Activated naive CD8-positive, alpha-beta T cell treated with anti-CD3 and anti-CD28 coated beads, Interleukin-2, amount 10 ng/mL, durations not matched to agents 7 days and 5 days (primary cell): ENCODE results near the gene PLAC8. TPM values are rescaled to one million over a fixed set of nuclear protein-coding genes. Genes with fewer than 3 reads are reported as not detected.
"Not testable (repeated sequence)": the region's sequence is repeated elsewhere in the genome, so short reads cannot be mapped to it uniquely, and the experiment has no call there.

Source experiments
- ATAC-seq: fragments of 150-1000 bp; cut with Tn5 transposase; one replicate; pipeline ENCODE4 v1.10.0; 2021; ENCODE audit warnings: low read depth, moderate library complexity
- POLR2A ChIA-PET: fragments of 350-600 bp; sonication (Branson Sonifier 250); formaldehyde crosslinking; loops from one replicate; lab custom pipeline; 2021; ENCODE audit warnings: antibody characterized with exemption; lab: Charles Lee
- DNase-seq: peaks from one replicate; pipeline ENCODE4 v3.0.0; 2021
- H3K27ac Mint-ChIP-seq: one replicate; pipeline ENCODE4 v1.8.0; 2022; ENCODE audit warnings: mild to moderate bottlenecking, mixed read lengths
- H3K27me3 Mint-ChIP-seq: one replicate; pipeline ENCODE4 v1.8.0; 2022; ENCODE audit warnings: mild to moderate bottlenecking, moderate library complexity, mixed read lengths
- H3K36me3 Mint-ChIP-seq: one replicate; pipeline ENCODE4 v1.8.0; 2021; ENCODE audit warnings: mild to moderate bottlenecking, mixed read lengths
- H3K4me1 Mint-ChIP-seq: one replicate; pipeline ENCODE4 v1.8.0; 2021; ENCODE audit warnings: mixed read lengths
- H3K4me3 Mint-ChIP-seq: one replicate; pipeline ENCODE4 v1.8.0; 2022; ENCODE audit warnings: mild to moderate bottlenecking, moderate library complexity, mixed read lengths
- H3K9me3 Mint-ChIP-seq: one replicate; pipeline ENCODE4 v1.8.0; 2021; ENCODE audit warnings: mixed read lengths
- total RNA-seq, 2 experiments: library from RNA; stranded (reverse); gene quantifications; one replicate each; pipeline ENCODE4 v1.2.3, GENCODE V29; 2021

Gene PLAC8
- total RNA-seq, 2 experiments from 2014 or later: 305 to 314 TPM

GRCh38 chr4:83110970-83111750, 3.4 kb downstream of the PLAC8 start:
- no peak for DNase-seq
- ATAC-seq: no peak
- H3K27ac Mint-ChIP-seq: peak overlapping the region; percentile 97
- no peaks in the 10 kb centered on the region for H3K9me3 Mint-ChIP-seq
- H3K36me3 Mint-ChIP-seq: peaks cover 54% of the 10 kb centered on the region
- H3K4me1 Mint-ChIP-seq: peaks cover 36% of the 10 kb centered on the region
- POLR2A ChIA-PET: interaction anchor here (0.8 to 8.7 kb wide), 18 partner anchors 8 to 174 kb away, joined by 3 to 252 read pairs (median 6); partner anchors contain the start of genes COPS4, COQ2 and LIN54
- no peaks in the 10 kb centered on the region for H3K27me3 Mint-ChIP-seq
- peak overlapping the region; percentile 97 for H3K4me3 Mint-ChIP-seq

GRCh38 chr4:83110223-83110945, 4.1 kb downstream of the PLAC8 start:
- POLR2A ChIA-PET: interaction anchor here (0.6 to 8.7 kb wide), 17 partner anchors 7 to 150 kb away, joined by 3 to 252 read pairs (median 5); partner anchors contain the start of genes COPS4 and LIN54
- DNase-seq: peak; percentile 92
- Mint-ChIP-seq H3K4me3 (peak overlapping the region; percentile 97), H3K27me3 (no peaks in the 10 kb centered on the region), H3K4me1 (peaks cover 36% of the 10 kb centered on the region), H3K27ac (peak overlapping the region; percentile 97), H3K36me3 (peaks cover 59% of the 10 kb centered on the region), H3K9me3 (no peaks in the 10 kb centered on the region)
- ATAC-seq: peak; percentile 77

- peaks cover 36% of the 10 kb centered on the region for H3K4me1 Mint-ChIP-seq
Measured at GRCh38 chr4:83109480-83110222, 4.9 kb downstream of the PLAC8 start.

GRCh38 chr4:83108101-83108861, 6.2 kb downstream of the PLAC8 start:
- POLR2A ChIA-PET: interaction anchor here (0.6 to 8.7 kb wide), 9 partner anchors 12 to 260 kb away, joined by 3 to 252 read pairs (median 5); no protein-coding TSS in a partner anchor
- H3K4me1 Mint-ChIP-seq: peaks cover 37% of the 10 kb centered on the region
- no peaks in the 10 kb centered on the region for H3K9me3 Mint-ChIP-seq
- ATAC-seq (no peak), DNase-seq (peak; percentile 50)
- H3K4me3 Mint-ChIP-seq: peak overlapping the region; percentile 96
- no peaks in the 10 kb centered on the region for H3K27me3 Mint-ChIP-seq
- peaks cover 70% of the 10 kb centered on the region for H3K36me3 Mint-ChIP-seq
- H3K27ac Mint-ChIP-seq: peak overlapping the region; percentile 96

More at GRCh38 chr4:83109480-83110222, 4.9 kb downstream of the PLAC8 start:
- peak; percentile 72 for DNase-seq
- POLR2A ChIA-PET: interaction anchor here (0.6 to 8.7 kb wide), 18 partner anchors 9 to 151 kb away, joined by 3 to 252 read pairs (median 4); partner anchors contain the start of genes COPS4 and LIN54
- H3K27me3 Mint-ChIP-seq: no peaks in the 10 kb centered on the region
- H3K4me3 Mint-ChIP-seq: peak overlapping the region; percentile 97
- H3K9me3 Mint-ChIP-seq: no peaks in the 10 kb centered on the region
- peak overlapping the region; percentile 97 for H3K27ac Mint-ChIP-seq
- peaks cover 66% of the 10 kb centered on the region for H3K36me3 Mint-ChIP-seq
- ATAC-seq: peak; percentile 10

GRCh38 chr4:83107631-83108030, 6.9 kb downstream of the PLAC8 start:
- Mint-ChIP-seq H3K36me3 (peaks cover 66% of the 10 kb centered on the region), H3K4me1 (peaks cover 38% of the 10 kb centered on the region), H3K4me3 (peak overlapping the region; percentile 71), H3K9me3 (no peaks in the 10 kb centered on the region), H3K27me3 (no peaks in the 10 kb centered on the region), H3K27ac (peak overlapping the region; percentile 78)
- DNase-seq: peak; percentile 52
- ATAC-seq: no peak
- POLR2A ChIA-PET: interaction anchor here (0.6 to 8.7 kb wide), 8 partner anchors 24 to 260 kb away, joined by 3 to 252 read pairs (median 6); no protein-coding TSS in a partner anchor

- H3K4me3 Mint-ChIP-seq: no peak overlapping the region
- peaks cover 42% of the 10 kb centered on the region for H3K4me1 Mint-ChIP-seq
- no peaks in the 10 kb centered on the region for H3K27me3 Mint-ChIP-seq
- peaks cover 71% of the 10 kb centered on the region for H3K36me3 Mint-ChIP-seq
- DNase-seq (no peak), ATAC-seq (no peak)
- POLR2A ChIA-PET: interaction anchor here (1.0 kb wide), 1 partner anchor 70 kb away, joined by 3 read pairs; the partner anchor contains the start of gene COPS4
- H3K27ac Mint-ChIP-seq: peak overlapping the region; percentile 72
- no peaks in the 10 kb centered on the region for H3K9me3 Mint-ChIP-seq
Measured at GRCh38 chr4:83104991-83105390, 9.5 kb downstream of the PLAC8 start.

GRCh38 chr4:83096397-83096796, 18.1 kb downstream of the PLAC8 start:
- Mint-ChIP-seq H3K4me3 (no peak overlapping the region), H3K27me3 (no peaks in the 10 kb centered on the region), H3K36me3 (peaks cover 77% of the 10 kb centered on the region), H3K4me1 (peaks cover 36% of the 10 kb centered on the region), H3K9me3 (peaks cover 2% of the 10 kb centered on the region), H3K27ac (no peak overlapping the region)
- ATAC-seq (no peak), DNase-seq (no peak)
- POLR2A ChIA-PET: interaction anchor here (1.0 to 1.7 kb wide), 3 partner anchors 12 to 17 kb away, joined by 4 to 6 read pairs (median 4); no protein-coding TSS in a partner anchor

- H3K36me3 Mint-ChIP-seq: peaks cover 68% of the 10 kb centered on the region
- H3K9me3 Mint-ChIP-seq: no peaks in the 10 kb centered on the region
- ATAC-seq: no peak
- no peak overlapping the region for H3K4me3 Mint-ChIP-seq
- H3K27ac Mint-ChIP-seq: no peak overlapping the region
- DNase-seq: no peak
- POLR2A ChIA-PET: interaction anchor here (0.8 kb wide), 1 partner anchor 8 kb away, joined by 7 read pairs; no protein-coding TSS in a partner anchor
- H3K27me3 Mint-ChIP-seq: no peaks in the 10 kb centered on the region
- peaks cover 35% of the 10 kb centered on the region for H3K4me1 Mint-ChIP-seq
Measured at GRCh38 chr4:83093060-83093640, 21.4 kb downstream of the PLAC8 start.

GRCh38 chr4:83089410-83090157, 24.9 kb downstream of the PLAC8 start:
- H3K4me1 Mint-ChIP-seq: peaks cover 23% of the 10 kb centered on the region
- POLR2A ChIA-PET: interaction anchor here (0.7 to 1.2 kb wide), 2 partner anchors 162 to 214 kb away, joined by 3 read pairs; no protein-coding TSS in a partner anchor
- no peaks in the 10 kb centered on the region for H3K27me3 Mint-ChIP-seq
- H3K9me3 Mint-ChIP-seq: no peaks in the 10 kb centered on the region
- ATAC-seq (no peak), DNase-seq (no peak)
- no peak overlapping the region for H3K4me3 Mint-ChIP-seq
- peaks cover 49% of the 10 kb centered on the region for H3K36me3 Mint-ChIP-seq
- no peak overlapping the region for H3K27ac Mint-ChIP-seq

GRCh38 chr4:83084956-83085355, 29.6 kb downstream of the PLAC8 start:
- Mint-ChIP-seq H3K27ac (peak overlapping the region; percentile 20), H3K4me1 (peaks cover 35% of the 10 kb centered on the region), H3K36me3 (peaks cover 34% of the 10 kb centered on the region)
- not testable (repeated sequence) for DNase-seq, H3K27me3 Mint-ChIP-seq, ATAC-seq, H3K4me3 Mint-ChIP-seq, H3K9me3 Mint-ChIP-seq
- POLR2A ChIA-PET: interaction anchor here (1.0 to 2.8 kb wide), 6 partner anchors 11 to 195 kb away, joined by 3 to 35 read pairs (median 6); no protein-coding TSS in a partner anchor

GRCh38 chr4:83083925-83084475, 30.5 kb downstream of the PLAC8 start:
- peak overlapping the region; percentile 43 for H3K4me3 Mint-ChIP-seq

More at GRCh38 chr4:83083925-83084475, 30.5 kb downstream of the PLAC8 start:
- POLR2A ChIA-PET: interaction anchor here (0.6 to 2.8 kb wide), 10 partner anchors 8 to 710 kb away, joined by 3 to 35 read pairs (median 6); no protein-coding TSS in a partner anchor
- peaks cover 31% of the 10 kb centered on the region for H3K4me1 Mint-ChIP-seq
- DNase-seq (peak; percentile 68), ATAC-seq (peak; percentile 98)
- no peaks in the 10 kb centered on the region for H3K9me3 Mint-ChIP-seq
- peaks cover 32% of the 10 kb centered on the region for H3K36me3 Mint-ChIP-seq
- H3K27ac Mint-ChIP-seq: peak overlapping the region; percentile 88
- no peaks in the 10 kb centered on the region for H3K27me3 Mint-ChIP-seq
